ENCODE measurements around the gene PSMD8. TPM values are rescaled to one million over a fixed set of nuclear protein-coding genes. Genes with fewer than 3 reads are reported as not detected.
"Not testable (repeated sequence)": the region's sequence is repeated elsewhere in the genome, so short reads cannot be mapped to it uniquely, and the experiment has no call there.

The PSMD8 gene
- total RNA-seq, 1 donor from 2014 or later: 159 TPM

- Mint-ChIP-seq H3K27me3 (peaks cover 57% of the 10 kb centered on the region), H3K36me3 (no peaks in the 10 kb centered on the region), H3K4me1 (ENCODE audit: unreplicated experiment) (no peaks in the 10 kb centered on the region), H3K27ac (peak overlapping the region; percentile 33), H3K4me3 (peak overlapping the region; percentile 81), H3K9me3 (no peaks in the 10 kb centered on the region)
- DNase-seq (ENCODE audit: extremely low spot score, unreplicated experiment): no peak
- TF ChIP-seq CTCF (conservative IDR thresholded peaks at IDR 0.05): no peak
Observed at GRCh38 chr19:38359242-38360021, 14.9 kb upstream of the PSMD8 start.

- H3K27me3 Mint-ChIP-seq: peaks cover 57% of the 10 kb centered on the region
- H3K36me3 Mint-ChIP-seq: no peaks in the 10 kb centered on the region
- H3K9me3 Mint-ChIP-seq: no peaks in the 10 kb centered on the region
- DNase-seq (ENCODE audit: extremely low spot score, unreplicated experiment): no peak
- no peak overlapping the region for H3K27ac Mint-ChIP-seq
- peak overlapping the region; percentile 90 for H3K4me3 Mint-ChIP-seq
- no peaks in the 10 kb centered on the region for H3K4me1 Mint-ChIP-seq (ENCODE audit: unreplicated experiment)
- no peak for TF ChIP-seq CTCF (conservative IDR thresholded peaks at IDR 0.05)
Observed at GRCh38 chr19:38360351-38360750, 14.0 kb upstream of the PSMD8 start.

GRCh38 chr19:38360839-38361631 is 13.3 kb upstream of the PSMD8 start:
- H3K36me3 Mint-ChIP-seq: no peaks in the 10 kb centered on the region
- peaks cover 53% of the 10 kb centered on the region for H3K27me3 Mint-ChIP-seq
- DNase-seq (ENCODE audit: extremely low spot score, unreplicated experiment): no peak
- H3K9me3 Mint-ChIP-seq: no peaks in the 10 kb centered on the region
- H3K27ac Mint-ChIP-seq: no peak overlapping the region
- H3K4me3 Mint-ChIP-seq: peak overlapping the region; percentile 90
- TF ChIP-seq CTCF (conservative IDR thresholded peaks at IDR 0.05): no peak
- H3K4me1 Mint-ChIP-seq (ENCODE audit: unreplicated experiment): no peaks in the 10 kb centered on the region

- peak; percentile 81 for DNase-seq (ENCODE audit: extremely low spot score, unreplicated experiment)
- peak overlapping the region; percentile 65 for H3K27ac Mint-ChIP-seq
- no peaks in the 10 kb centered on the region for H3K9me3 Mint-ChIP-seq
- H3K4me3 Mint-ChIP-seq: peak overlapping the region; percentile 90
- TF ChIP-seq CTCF (conservative IDR thresholded peaks at IDR 0.05): peak; percentile 60
- peaks cover 47% of the 10 kb centered on the region for H3K27me3 Mint-ChIP-seq
- no peaks in the 10 kb centered on the region for H3K4me1 Mint-ChIP-seq (ENCODE audit: unreplicated experiment)
- no peaks in the 10 kb centered on the region for H3K36me3 Mint-ChIP-seq
Observed at GRCh38 chr19:38361633-38362075, 12.7 kb upstream of the PSMD8 start.

- H3K27me3 Mint-ChIP-seq: peaks cover 43% of the 10 kb centered on the region
- peak overlapping the region; percentile 65 for H3K27ac Mint-ChIP-seq
- no peaks in the 10 kb centered on the region for H3K4me1 Mint-ChIP-seq (ENCODE audit: unreplicated experiment)
- no peaks in the 10 kb centered on the region for H3K9me3 Mint-ChIP-seq
- H3K4me3 Mint-ChIP-seq: peak overlapping the region; percentile 90
- no peak for TF ChIP-seq CTCF (conservative IDR thresholded peaks at IDR 0.05)
- peak; percentile 79 for DNase-seq (ENCODE audit: extremely low spot score, unreplicated experiment)
- no peaks in the 10 kb centered on the region for H3K36me3 Mint-ChIP-seq
Observed at GRCh38 chr19:38362076-38362945, 12.1 kb upstream of the PSMD8 start.

- DNase-seq (ENCODE audit: extremely low spot score, unreplicated experiment); H3K27ac Mint-ChIP-seq; H3K4me1 Mint-ChIP-seq (ENCODE audit: unreplicated experiment); H3K36me3 Mint-ChIP-seq; H3K9me3 Mint-ChIP-seq: not testable (repeated sequence)
- Mint-ChIP-seq H3K27me3 (peaks cover 36% of the 10 kb centered on the region), H3K4me3 (peak overlapping the region; percentile 70)
Observed at GRCh38 chr19:38362946-38363688, 11.3 kb upstream of the PSMD8 start.

Data from type B pancreatic cell (in vitro differentiated cells).